GM12878 (cell line): ENCODE measurements around the gene TP63. TPM values are rescaled to one million over a fixed set of nuclear protein-coding genes. Genes with fewer than 3 reads are reported as not detected.

Source experiments
- ATAC-seq: fragments of 200-7000 bp; cut with Tn5 transposase; 3 replicates; pipeline ENCODE4 v1.9.1; 2020; ENCODE audit warnings: mild to moderate bottlenecking, moderate library complexity
- BruUV-seq: library from RNA; stranded (reverse); fragments of 400-500 nt; replicated peaks from 2 replicates; lab custom pipeline; 2021; lab: Mats Ljungman, UMichigan
- CTCF ChIA-PET: fragments of 300-600 bp; sonication (Branson Sonifier 250); formaldehyde crosslinking; extraction: SDS; loops from one replicate; lab custom pipeline; 2021; ENCODE audit warnings: inconsistent platforms; lab: Yijun Ruan, JAX
- POLR2A ChIA-PET: fragments of 350-600 bp; formaldehyde crosslinking; extraction: SDS; loops from one replicate; lab custom pipeline; 2021; ENCODE audit warnings: inconsistent platforms; lab: Charles Lee
- RAD21 ChIA-PET: fragments of 300-600 bp; sonication (Branson Sonifier 250); formaldehyde crosslinking; loops from one replicate; lab custom pipeline; 2023; ENCODE audit warnings: antibody characterized with exemption; ENCODE audit not compliant: unreplicated experiment; lab: Charles Lee
- SMC1A ChIA-PET: fragments of 300-600 bp; sonication (Branson Sonifier 250); formaldehyde crosslinking; loops from one replicate; lab custom pipeline; 2023; ENCODE audit not compliant: unreplicated experiment, uncharacterized antibody; lab: Charles Lee
- DNase-seq: peaks from one replicate; pipeline ENCODE4 v3.0.0-alpha.2; 2011; ENCODE audit warnings: low read depth, low spot score
- FAIRE-seq: peaks from 3 replicates; lab custom pipeline; 2011; peaks lifted over from hg19 to GRCh38; lab: Jason Lieb, UNC
- H2AFZ ChIP-seq: 2 replicates; pipeline ENCODE4 v1.6.0; 2011; ENCODE audit warnings: low read depth, low read length, control low read depth; ENCODE audit not compliant: control insufficient read depth
- H3K27ac ChIP-seq: 2 replicates; pipeline ENCODE4 v1.5.1; 2011; ENCODE audit warnings: control low read depth; ENCODE audit not compliant: control insufficient read depth, insufficient read depth
- H3K27me3 ChIP-seq, 2 experiments: replicated peaks in 1 of 2; 2 replicates each; pipeline versions ENCODE4 v1.6.0 to v1.6.1; 2011; ENCODE audit warnings: low read length in 1 of 2; ENCODE audit not compliant: control insufficient read depth in 2 of 2, insufficient read depth in 2 of 2
- H3K36me3 ChIP-seq, 2 experiments: 2 replicates each; pipeline ENCODE4 v1.5.1; 2011; ENCODE audit warnings: low read length in 1 of 2; ENCODE audit not compliant: control insufficient read depth in 2 of 2, insufficient read depth in 2 of 2
- H3K4me1 ChIP-seq: 2 replicates; pipeline ENCODE4 v1.6.1; 2011; ENCODE audit warnings: mild to moderate bottlenecking, low read length, moderate library complexity, mixed read lengths; ENCODE audit not compliant: control insufficient read depth, insufficient read depth
- H3K4me2 ChIP-seq: 2 replicates; pipeline ENCODE4 v1.6.0; 2011; ENCODE audit warnings: control low read depth; ENCODE audit not compliant: control insufficient read depth, insufficient read depth
- H3K4me3 ChIP-seq: fragments of 200-600 bp; sonication (generic); 2 replicates; pipeline ENCODE4 v1.5.1; 2016
- H3K79me2 ChIP-seq: 2 replicates; pipeline ENCODE4 v1.6.0; 2011; ENCODE audit warnings: low read length; ENCODE audit not compliant: control insufficient read depth, insufficient read depth
- H3K9ac ChIP-seq: 2 replicates; pipeline ENCODE4 v1.8.0; 2011; ENCODE audit warnings: low read length, control low read depth, mixed read lengths; ENCODE audit not compliant: control insufficient read depth, insufficient read depth
- H3K9me3 ChIP-seq: replicated peaks from 3 replicates; pipeline ENCODE4 v1.5.1; 2011; ENCODE audit warnings: mild to moderate bottlenecking, low read length; ENCODE audit not compliant: control insufficient read depth, insufficient read depth
- H4K20me1 ChIP-seq: 2 replicates; pipeline ENCODE4 v1.6.0; 2011; ENCODE audit not compliant: control insufficient read depth, insufficient read depth
- ESRRA ChIP-seq: IDR thresholded peaks from 2 replicates; pipeline ENCODE4 v1.6.1; 2012; ENCODE audit warnings: mild to moderate bottlenecking, low read length, improper control_type of control experiment
- GABPA ChIP-seq: IDR thresholded peaks from 2 replicates; pipeline ENCODE4 v1.6.1; 2014; ENCODE audit warnings: antibody characterized with exemption, low read depth, mild to moderate bottlenecking, inconsistent platforms
- IRF4 ChIP-seq: IDR thresholded peaks from 2 replicates; pipeline ENCODE4 v1.6.1; 2011; ENCODE audit warnings: low read depth, low read length
- PAX5 ChIP-seq: IDR thresholded peaks from 2 replicates; pipeline ENCODE4 v1.6.1; 2011; ENCODE audit warnings: low read depth, low read length, borderline replicate concordance
- POLR2AphosphoS2 ChIP-seq: IDR thresholded peaks from 2 replicates; pipeline ENCODE4 v1.6.1; 2011; ENCODE audit warnings: low read depth, mild to moderate bottlenecking, low read length, improper control_type of control experiment, moderate library complexity
- POU2F2 ChIP-seq: IDR thresholded peaks from 3 replicates; pipeline ENCODE4 v1.6.1; 2011; ENCODE audit warnings: low read depth, mild to moderate bottlenecking, low read length, borderline replicate concordance
- RAD21 ChIP-seq: IDR thresholded peaks from 2 replicates; pipeline ENCODE4 v1.6.1; 2011; ENCODE audit warnings: mild to moderate bottlenecking, low read depth, low read length, moderate library complexity; ENCODE audit not compliant: insufficient read depth
- SMAD5 ChIP-seq: IDR thresholded peaks from 2 replicates; pipeline ENCODE4 v1.6.1; 2016; ENCODE audit warnings: antibody characterized with exemption, low read depth
- SPI1 ChIP-seq: IDR thresholded peaks from 2 replicates; pipeline ENCODE4 v1.6.1; 2011; ENCODE audit warnings: low read depth, mild to moderate bottlenecking, low read length, moderate library complexity, borderline replicate concordance; ENCODE audit not compliant: insufficient read depth
- WGBS: methylation state at CpG from one replicate; pipeline ENCODE4 v1.1.6; 2016; ENCODE audit warnings: low lambda C conversion rate; ENCODE audit not compliant: insufficient replicate concordance, insufficient coverage; ENCODE audit errors: missing lambda C conversion rate; 5-methylcytosine and 5-hydroxymethylcytosine counted together
- in situ Hi-C: fragments of 300-500 bp; cut with MboI; formaldehyde crosslinking; loops from 9 replicates; pipeline ENCODE4 v1.14.3; 2018; ENCODE audit warnings: mixed read lengths
- intact Hi-C: fragments of 100-400 bp; cut with micrococcal nuclease; formaldehyde crosslinking; loops from one replicate; pipeline ENCODE4 v1.14.2; 2022; ENCODE audit not compliant: unreplicated experiment
- polyA plus RNA-seq, 11 experiments: library from polyadenylated mRNA; depleted of rRNA in 4 of 11; unstranded in 6 of 11; stranded (reverse) in 5 of 11; fragments of >200 nt; fragmentation: Nextera tagmentation in 4 of 11; fragmentation: Illumina TruSeq in 1 of 11; extraction: Ambion mirVana in 4 of 11; extraction: Trizol in 1 of 11; gene quantifications; 1 replicate in 1 of 11; 2 replicates in 10 of 11; pipeline versions ENCODE4 v1.2.1 to v1.2.3, GENCODE V29; 2011 to 2016; ENCODE audit warnings: inconsistent platforms in 2 of 11, missing spikeins in 2 of 11, low read depth in 1 of 11
- total RNA-seq, 4 experiments: library from RNA; depleted of rRNA in 3 of 4; stranded (reverse); fragments of >200 nt in 3 of 4; fragmentation: Illumina TruSeq in 1 of 4; extraction: Trizol in 1 of 4; gene quantifications; 2 replicates each; pipeline versions ENCODE4 v1.2.1 to v1.2.3, GENCODE V29; 2013 to 2021
- TF ChIP-seq, protein P1 (sequence below): IDR thresholded peaks from 2 replicates; pipeline ENCODE4 v1.6.1; 2012; ENCODE audit warnings: low read length, inconsistent platforms
- TF ChIP-seq, protein P2 (sequence below): IDR thresholded peaks from 2 replicates; pipeline ENCODE4 v1.6.1; 2012; ENCODE audit warnings: improper control_type of control experiment, low read depth, low read length; ENCODE audit not compliant: insufficient replicate concordance
- TF ChIP-seq, protein P3 (sequence below): IDR thresholded peaks from 2 replicates; pipeline ENCODE4 v1.6.1; 2012; ENCODE audit warnings: low read depth, low read length, improper control_type of control experiment

Gene TP63
- total and polyA plus RNA-seq, 10 of the 15 experiments (the other 5 are each of a cell fraction or from before 2014, with no cell fraction given) = 1.4 to 10.8 (median 6.2) TPM

DNA sequence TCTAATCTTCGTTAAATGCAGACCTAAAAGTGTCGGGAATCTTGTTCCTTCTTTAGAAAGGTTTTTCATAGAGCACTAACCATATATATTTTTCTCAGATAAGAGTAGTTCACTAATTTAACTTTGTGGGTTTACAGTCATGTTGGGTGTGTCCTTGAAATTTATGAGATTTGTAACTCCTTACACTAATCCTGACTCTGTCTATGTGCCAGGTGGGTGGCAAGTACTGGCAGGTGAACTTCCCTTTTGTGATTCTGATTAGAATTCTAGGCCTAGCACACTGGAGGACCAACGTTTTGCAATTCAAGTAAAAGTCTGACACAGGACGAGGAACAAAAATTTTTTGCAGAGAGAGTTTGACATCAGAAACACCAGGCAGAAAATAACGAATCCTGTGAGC lies 269.4 kb downstream of the TP63 start:
- ChIA-PET SMC1A (no interaction called here), RAD21 (no interaction called here)

DNA sequence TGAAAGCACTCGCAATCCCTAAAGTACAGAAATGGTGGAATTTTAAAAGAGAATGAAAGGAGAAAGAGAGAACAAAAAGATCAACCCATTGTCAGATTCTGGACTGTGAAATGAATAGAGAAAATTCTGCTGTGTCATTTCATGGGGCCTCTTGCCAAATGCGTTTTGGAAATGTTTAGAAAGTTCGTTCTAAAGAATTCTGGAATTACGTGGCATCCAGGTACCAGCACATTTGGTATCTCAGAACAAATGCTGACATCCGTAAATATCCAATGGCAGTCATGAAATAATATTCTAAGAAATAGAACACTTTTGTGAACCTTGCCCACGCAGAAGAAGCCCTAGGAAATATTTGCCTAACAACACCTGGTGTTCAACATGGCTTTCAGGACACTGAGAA lies 270.3 kb downstream of the TP63 start:
- no TSS peak for BruUV-seq
- DNase-seq (no peak), ATAC-seq (no peak), FAIRE-seq (no peak)
- POLR2A ChIA-PET = no interaction called here
- H4K20me1 ChIP-seq = no peaks in the 10 kb centered on the region
- no peaks in the 10 kb centered on the region for H3K36me3 ChIP-seq
- H3K4me3 ChIP-seq = no peak overlapping the region
- 77% methylated on average over 6 of the region's 6 CpGs for WGBS
- no peaks in the 10 kb centered on the region for H3K79me2 ChIP-seq
- H3K4me2 ChIP-seq = no peak overlapping the region
- intact Hi-C loops (no loop called here), in situ Hi-C loops (no loop called here)
- RAD21 ChIA-PET = no interaction called here
- CTCF ChIA-PET = no interaction called here
- no peaks in the 10 kb centered on the region; the same call in 1 of the 3 replicates for H3K9me3 ChIP-seq
- SMC1A ChIA-PET = no interaction called here
- no peaks in the 10 kb centered on the region for H3K27me3 ChIP-seq
- no peak overlapping the region for H3K9ac ChIP-seq
- no peak overlapping the region for H3K27ac ChIP-seq
- H3K4me1 ChIP-seq = no peaks in the 10 kb centered on the region
- no peak overlapping the region for H2AFZ ChIP-seq
- TF ChIP-seq SPI1 (no peak), RAD21 (no peak), IRF4 (no peak), SMAD5 (no peak), GABPA (no peak)
- TF ChIP-seq, protein P1, sequence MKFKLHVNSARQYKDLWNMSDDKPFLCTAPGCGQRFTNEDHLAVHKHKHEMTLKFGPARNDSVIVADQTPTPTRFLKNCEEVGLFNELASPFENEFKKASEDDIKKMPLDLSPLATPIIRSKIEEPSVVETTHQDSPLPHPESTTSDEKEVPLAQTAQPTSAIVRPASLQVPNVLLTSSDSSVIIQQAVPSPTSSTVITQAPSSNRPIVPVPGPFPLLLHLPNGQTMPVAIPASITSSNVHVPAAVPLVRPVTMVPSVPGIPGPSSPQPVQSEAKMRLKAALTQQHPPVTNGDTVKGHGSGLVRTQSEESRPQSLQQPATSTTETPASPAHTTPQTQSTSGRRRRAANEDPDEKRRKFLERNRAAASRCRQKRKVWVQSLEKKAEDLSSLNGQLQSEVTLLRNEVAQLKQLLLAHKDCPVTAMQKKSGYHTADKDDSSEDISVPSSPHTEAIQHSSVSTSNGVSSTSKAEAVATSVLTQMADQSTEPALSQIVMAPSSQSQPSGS = no peak
- TF ChIP-seq, protein P2, sequence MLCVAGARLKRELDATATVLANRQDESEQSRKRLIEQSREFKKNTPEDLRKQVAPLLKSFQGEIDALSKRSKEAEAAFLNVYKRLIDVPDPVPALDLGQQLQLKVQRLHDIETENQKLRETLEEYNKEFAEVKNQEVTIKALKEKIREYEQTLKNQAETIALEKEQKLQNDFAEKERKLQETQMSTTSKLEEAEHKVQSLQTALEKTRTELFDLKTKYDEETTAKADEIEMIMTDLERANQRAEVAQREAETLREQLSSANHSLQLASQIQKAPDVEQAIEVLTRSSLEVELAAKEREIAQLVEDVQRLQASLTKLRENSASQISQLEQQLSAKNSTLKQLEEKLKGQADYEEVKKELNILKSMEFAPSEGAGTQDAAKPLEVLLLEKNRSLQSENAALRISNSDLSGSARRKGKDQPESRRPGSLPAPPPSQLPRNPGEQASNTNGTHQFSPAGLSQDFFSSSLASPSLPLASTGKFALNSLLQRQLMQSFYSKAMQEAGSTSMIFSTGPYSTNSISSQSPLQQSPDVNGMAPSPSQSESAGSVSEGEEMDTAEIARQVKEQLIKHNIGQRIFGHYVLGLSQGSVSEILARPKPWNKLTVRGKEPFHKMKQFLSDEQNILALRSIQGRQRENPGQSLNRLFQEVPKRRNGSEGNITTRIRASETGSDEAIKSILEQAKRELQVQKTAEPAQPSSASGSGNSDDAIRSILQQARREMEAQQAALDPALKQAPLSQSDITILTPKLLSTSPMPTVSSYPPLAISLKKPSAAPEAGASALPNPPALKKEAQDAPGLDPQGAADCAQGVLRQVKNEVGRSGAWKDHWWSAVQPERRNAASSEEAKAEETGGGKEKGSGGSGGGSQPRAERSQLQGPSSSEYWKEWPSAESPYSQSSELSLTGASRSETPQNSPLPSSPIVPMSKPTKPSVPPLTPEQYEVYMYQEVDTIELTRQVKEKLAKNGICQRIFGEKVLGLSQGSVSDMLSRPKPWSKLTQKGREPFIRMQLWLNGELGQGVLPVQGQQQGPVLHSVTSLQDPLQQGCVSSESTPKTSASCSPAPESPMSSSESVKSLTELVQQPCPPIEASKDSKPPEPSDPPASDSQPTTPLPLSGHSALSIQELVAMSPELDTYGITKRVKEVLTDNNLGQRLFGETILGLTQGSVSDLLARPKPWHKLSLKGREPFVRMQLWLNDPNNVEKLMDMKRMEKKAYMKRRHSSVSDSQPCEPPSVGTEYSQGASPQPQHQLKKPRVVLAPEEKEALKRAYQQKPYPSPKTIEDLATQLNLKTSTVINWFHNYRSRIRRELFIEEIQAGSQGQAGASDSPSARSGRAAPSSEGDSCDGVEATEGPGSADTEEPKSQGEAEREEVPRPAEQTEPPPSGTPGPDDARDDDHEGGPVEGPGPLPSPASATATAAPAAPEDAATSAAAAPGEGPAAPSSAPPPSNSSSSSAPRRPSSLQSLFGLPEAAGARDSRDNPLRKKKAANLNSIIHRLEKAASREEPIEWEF = no peak

More for the DNA sequence above, 269.4 kb downstream of the TP63 start:
- ATAC-seq = no peak
- 47% methylated on average over 5 of the region's 5 CpGs for WGBS
- no peaks in the 10 kb centered on the region for H3K4me1 ChIP-seq
- TF ChIP-seq PAX5 (no peak), POLR2AphosphoS2 (no peak), ESRRA (no peak), POU2F2 (no peak)
- TF ChIP-seq, protein P3, sequence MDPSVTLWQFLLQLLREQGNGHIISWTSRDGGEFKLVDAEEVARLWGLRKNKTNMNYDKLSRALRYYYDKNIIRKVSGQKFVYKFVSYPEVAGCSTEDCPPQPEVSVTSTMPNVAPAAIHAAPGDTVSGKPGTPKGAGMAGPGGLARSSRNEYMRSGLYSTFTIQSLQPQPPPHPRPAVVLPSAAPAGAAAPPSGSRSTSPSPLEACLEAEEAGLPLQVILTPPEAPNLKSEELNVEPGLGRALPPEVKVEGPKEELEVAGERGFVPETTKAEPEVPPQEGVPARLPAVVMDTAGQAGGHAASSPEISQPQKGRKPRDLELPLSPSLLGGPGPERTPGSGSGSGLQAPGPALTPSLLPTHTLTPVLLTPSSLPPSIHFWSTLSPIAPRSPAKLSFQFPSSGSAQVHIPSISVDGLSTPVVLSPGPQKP = no peak
- TF ChIP-seq, all 136 proteins: peak for 0
- Histone ChIP-seq H3K36me3 (no peaks in the 10 kb centered on the region), H2AFZ (no peak overlapping the region), H3K4me3 (no peak overlapping the region), H3K27ac (no peak overlapping the region), H3K79me2 (no peaks in the 10 kb centered on the region), H3K9ac (no peak overlapping the region), H4K20me1 (no peaks in the 10 kb centered on the region), H3K4me2 (no peak overlapping the region), H3K9me3 (no peaks in the 10 kb centered on the region; the same call in 1 of the 3 replicates), H3K27me3 (no peaks in the 10 kb centered on the region)
- FAIRE-seq (no peak), DNase-seq (no peak)
- ChIA-PET CTCF (interaction anchor here (0.6 to 0.8 kb wide), 2 partner anchors 48 to 57 kb away, joined by 3 read pairs; no protein-coding TSS in a partner anchor), POLR2A (no interaction called here)
- no TSS peak for BruUV-seq
- intact Hi-C loops (no loop called here), in situ Hi-C loops (no loop called here)
